Mesendoderm (in vitro differentiated cells): ENCODE results near the gene DOCK9.

ENCODE experiments used
- DNase-seq: peaks from one replicate; pipeline ENCODE4 v3.0.0; 2013
- H2AK5ac ChIP-seq: 2 replicates; pipeline ENCODE4 v1.6.1; 2013; ENCODE audit warnings: low read length, inconsistent platforms
- H2BK120ac ChIP-seq: 2 replicates; pipeline ENCODE4 v1.6.1; 2013; ENCODE audit warnings: low read depth, mild to moderate bottlenecking, low read length, moderate library complexity, mixed read lengths
- H2BK15ac ChIP-seq: replicated peaks from 2 replicates; pipeline ENCODE4 v1.6.1; 2013; ENCODE audit warnings: low read depth, mild to moderate bottlenecking, moderate library complexity
- H2BK5ac ChIP-seq: 2 replicates; pipeline ENCODE4 v1.6.1; 2013; ENCODE audit warnings: low read length, inconsistent platforms
- H3K18ac ChIP-seq: 2 replicates; pipeline ENCODE4 v1.6.1; 2013; ENCODE audit warnings: mild to moderate bottlenecking, low read length, mixed read lengths
- H3K23ac ChIP-seq: one replicate; pipeline ENCODE4 v1.6.1; 2013; ENCODE audit warnings: low read length
- H3K27ac ChIP-seq: 2 replicates; pipeline ENCODE4 v1.5.1; 2013; ENCODE audit warnings: low read depth, mild to moderate bottlenecking, inconsistent platforms, low read length, moderate library complexity
- H3K27me3 ChIP-seq: 2 replicates; pipeline ENCODE4 v1.6.1; 2013; ENCODE audit warnings: low read length, control low read depth, mild to moderate bottlenecking, inconsistent platforms; ENCODE audit not compliant: insufficient read depth, poor library complexity
- H3K36me3 ChIP-seq: 2 replicates; pipeline ENCODE4 v1.6.1; 2013; ENCODE audit warnings: low read length, inconsistent platforms; ENCODE audit not compliant: control insufficient read depth, insufficient read depth
- H3K4ac ChIP-seq: one replicate; pipeline ENCODE4 v1.6.1; 2013; ENCODE audit warnings: low read depth, mild to moderate bottlenecking, low read length, moderate library complexity
- H3K4me1 ChIP-seq: 2 replicates; pipeline ENCODE4 v1.6.1; 2013; ENCODE audit warnings: low read depth, low read length, inconsistent platforms; ENCODE audit not compliant: control insufficient read depth
- H3K4me2 ChIP-seq: 2 replicates; pipeline ENCODE4 v1.6.1; 2013; ENCODE audit warnings: low read length
- H3K4me3 ChIP-seq: 2 replicates; pipeline ENCODE4 v1.5.1; 2013; ENCODE audit warnings: mild to moderate bottlenecking, low read length
- H3K56ac ChIP-seq: one replicate; pipeline ENCODE4 v1.6.1; 2013; ENCODE audit warnings: low read length
- H3K79me1 ChIP-seq: 2 replicates; pipeline ENCODE4 v1.6.1; 2013; ENCODE audit warnings: low read length, inconsistent platforms
- H3K79me2 ChIP-seq: 2 replicates; pipeline ENCODE4 v1.6.1; 2013; ENCODE audit warnings: mild to moderate bottlenecking, low read length; ENCODE audit not compliant: control insufficient read depth, insufficient read depth
- H3K9ac ChIP-seq: 2 replicates; pipeline ENCODE4 v1.6.1; 2013; ENCODE audit warnings: low read length, inconsistent platforms
- H4K5ac ChIP-seq: one replicate; pipeline ENCODE4 v1.6.1; 2013; ENCODE audit warnings: low read length
- H4K8ac ChIP-seq: one replicate; pipeline ENCODE4 v1.6.1; 2013; ENCODE audit warnings: low read depth, mild to moderate bottlenecking, control low read depth, low read length, moderate library complexity
- WGBS: extraction: QIAGEN DNeasy Blood & Tissue Kit; methylation state at CpG from one replicate; pipeline ENCODE4 v1.1.7; 2013; ENCODE audit warnings: low lambda C conversion rate, missing lambda C conversion rate; ENCODE audit not compliant: insufficient coverage; ENCODE audit errors: extremely low coverage; 5-methylcytosine and 5-hydroxymethylcytosine counted together

The DOCK9 gene

DNA sequence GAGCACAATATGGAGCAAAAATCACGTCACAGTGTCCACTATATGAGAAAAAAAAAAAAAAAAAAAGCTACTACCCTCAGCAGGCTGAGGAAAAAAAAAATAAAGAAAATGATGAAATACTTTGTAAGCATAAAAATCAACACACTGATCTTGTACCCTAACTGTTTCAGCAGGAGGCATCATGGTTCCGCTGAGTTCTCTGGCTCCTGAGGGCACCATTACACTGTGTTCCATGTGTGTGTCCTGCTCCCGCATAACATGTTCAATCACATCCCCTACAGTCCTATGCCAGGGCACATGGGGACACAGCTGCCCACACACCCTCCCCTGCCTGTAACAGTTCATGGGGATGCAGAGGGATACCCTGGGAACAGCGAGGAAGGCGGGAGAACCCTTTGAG, 33.5 kb downstream of the DOCK9 start:
- H3K27me3 ChIP-seq: no peaks in the 10 kb centered on the region
- DNase-seq: no peak
- H3K36me3 ChIP-seq: no peaks in the 10 kb centered on the region
- H2BK120ac ChIP-seq: no peak overlapping the region
- no peak overlapping the region for H4K8ac ChIP-seq
- no peak overlapping the region for H3K23ac ChIP-seq
- no peaks in the 10 kb centered on the region for H3K79me1 ChIP-seq
- no peak overlapping the region for H3K4ac ChIP-seq
- WGBS: no CpG with 5 or more reads among the region's 5 CpGs
- no peak overlapping the region for H3K4me2 ChIP-seq
- no peak overlapping the region for H3K9ac ChIP-seq
- no peak overlapping the region for H2BK15ac ChIP-seq
- H3K27ac ChIP-seq: no peak overlapping the region
- H3K56ac ChIP-seq: no peak overlapping the region
- no peak overlapping the region for H3K18ac ChIP-seq
- no peak overlapping the region for H2BK5ac ChIP-seq
- H3K79me2 ChIP-seq: no peaks in the 10 kb centered on the region
- H3K4me1 ChIP-seq: no peaks in the 10 kb centered on the region
- H3K4me3 ChIP-seq: no peak overlapping the region
- no peak overlapping the region for H4K5ac ChIP-seq
- no peak overlapping the region for H2AK5ac ChIP-seq

DNA sequence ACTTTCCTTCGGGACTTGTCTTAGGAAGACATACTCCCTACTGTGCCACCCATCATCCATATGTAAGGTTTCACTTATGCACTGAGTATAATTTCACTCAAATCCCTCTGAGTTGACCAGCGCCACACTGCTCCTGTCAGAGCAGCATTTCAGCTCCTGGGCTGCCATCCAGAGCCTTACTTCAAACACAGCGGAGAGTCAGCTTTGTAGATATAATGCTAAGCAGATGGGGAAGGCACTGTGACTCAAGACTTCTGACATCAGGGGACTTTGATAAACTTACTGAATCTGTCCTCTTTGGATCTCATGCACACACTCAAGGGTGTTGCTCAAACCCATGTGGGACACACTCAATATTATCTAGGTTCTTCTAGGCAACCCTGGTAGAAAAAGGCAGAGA, 34.9 kb downstream of the DOCK9 start:
- H2AK5ac ChIP-seq: no peak overlapping the region
- no peak overlapping the region for H3K4me2 ChIP-seq
- no CpG with 5 or more reads among the region's 3 CpGs for WGBS
- no peaks in the 10 kb centered on the region for H3K36me3 ChIP-seq
- H2BK5ac ChIP-seq: no peak overlapping the region
- H3K18ac ChIP-seq: no peak overlapping the region
- peaks cover 4% of the 10 kb centered on the region for H3K4me1 ChIP-seq
- H3K27ac ChIP-seq: no peak overlapping the region
- no peak for DNase-seq
- no peak overlapping the region for H4K8ac ChIP-seq
- no peak overlapping the region for H3K23ac ChIP-seq
- no peak overlapping the region for H3K4me3 ChIP-seq
- no peaks in the 10 kb centered on the region for H3K79me2 ChIP-seq
- H4K5ac ChIP-seq: no peak overlapping the region
- H2BK120ac ChIP-seq: no peak overlapping the region
- no peak overlapping the region for H3K4ac ChIP-seq
- no peaks in the 10 kb centered on the region for H3K27me3 ChIP-seq
- no peaks in the 10 kb centered on the region for H3K79me1 ChIP-seq
- H2BK15ac ChIP-seq: no peak overlapping the region
- H3K56ac ChIP-seq: no peak overlapping the region
- H3K9ac ChIP-seq: no peak overlapping the region

DNA sequence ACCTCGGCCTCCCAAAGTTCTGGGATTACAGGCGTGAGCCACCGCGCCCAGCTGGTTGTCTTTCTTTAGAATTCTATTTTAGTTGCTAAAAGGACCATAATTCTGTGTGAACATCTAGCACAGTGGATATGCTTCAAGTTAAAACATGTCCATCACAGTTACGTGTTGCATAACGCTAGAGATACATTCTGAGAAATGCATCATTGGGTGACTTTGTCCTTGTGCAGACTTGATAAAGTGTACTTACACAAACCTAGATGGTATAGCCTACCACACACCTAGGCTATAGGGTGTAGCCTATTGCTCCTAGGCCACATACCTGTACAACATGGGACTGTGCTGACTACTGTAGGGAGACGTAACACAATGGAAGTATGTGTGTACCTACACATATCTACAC, 35.4 kb downstream of the DOCK9 start:
- Histone ChIP-seq H4K5ac (no peak overlapping the region), H3K4ac (no peak overlapping the region), H3K4me3 (no peak overlapping the region), H3K4me2 (no peak overlapping the region), H3K79me1 (no peaks in the 10 kb centered on the region), H3K4me1 (peaks cover 4% of the 10 kb centered on the region), H2BK5ac (no peak overlapping the region), H3K18ac (no peak overlapping the region), H2AK5ac (no peak overlapping the region), H3K36me3 (no peaks in the 10 kb centered on the region), H3K23ac (no peak overlapping the region), H3K27me3 (no peaks in the 10 kb centered on the region), H3K27ac (no peak overlapping the region), H2BK120ac (no peak overlapping the region), H3K9ac (no peak overlapping the region), H3K79me2 (no peaks in the 10 kb centered on the region), H4K8ac (no peak overlapping the region), H2BK15ac (no peak overlapping the region), H3K56ac (no peak overlapping the region)
- WGBS: no CpG with 5 or more reads among the region's 7 CpGs
- no peak for DNase-seq

- no peak for DNase-seq
- H3K27ac ChIP-seq: no peak overlapping the region
These were observed 36.3 kb downstream of the DOCK9 start for GRCh38 chr13:98941536-98941935.

DNA sequence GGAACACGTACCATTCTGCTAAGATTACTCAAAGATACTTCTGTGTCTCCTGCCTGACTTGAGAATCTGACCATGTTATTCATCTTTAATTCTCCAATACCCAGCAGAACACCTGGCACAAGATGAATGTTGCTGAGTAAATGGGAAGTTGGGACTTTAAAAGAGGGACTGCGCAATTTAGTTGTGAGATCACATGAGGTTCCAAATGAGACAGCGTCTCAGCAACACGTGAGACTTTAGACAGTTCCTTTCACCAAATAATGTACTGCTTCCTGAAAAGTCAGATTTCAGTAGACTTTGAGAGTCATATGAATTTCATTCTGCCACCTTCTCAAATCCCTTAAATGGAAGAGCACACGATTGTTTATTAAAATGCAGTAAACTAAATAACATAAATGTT, 36.7 kb downstream of the DOCK9 start:
- no peaks in the 10 kb centered on the region for H3K79me2 ChIP-seq
- no peak overlapping the region for H2BK5ac ChIP-seq
- peaks cover 4% of the 10 kb centered on the region for H3K4me1 ChIP-seq
- H3K18ac ChIP-seq: no peak overlapping the region
- H3K23ac ChIP-seq: no peak overlapping the region
- H4K8ac ChIP-seq: no peak overlapping the region
- H3K36me3 ChIP-seq: no peaks in the 10 kb centered on the region
- H3K27ac ChIP-seq: no peak overlapping the region
- H3K4me2 ChIP-seq: no peak overlapping the region
- no peak overlapping the region for H2BK15ac ChIP-seq
- H3K79me1 ChIP-seq: no peaks in the 10 kb centered on the region
- H3K4ac ChIP-seq: no peak overlapping the region
- H3K27me3 ChIP-seq: no peaks in the 10 kb centered on the region
- no peak overlapping the region for H3K9ac ChIP-seq
- no peak overlapping the region for H3K56ac ChIP-seq
- DNase-seq: no peak
- no CpG with 5 or more reads among the region's 5 CpGs for WGBS
- no peak overlapping the region for H4K5ac ChIP-seq
- no peak overlapping the region for H2AK5ac ChIP-seq
- no peak overlapping the region for H3K4me3 ChIP-seq
- H2BK120ac ChIP-seq: no peak overlapping the region

More at GRCh38 chr13:98941536-98941935, 36.3 kb downstream of the DOCK9 start:
- WGBS: no CpG with 5 or more reads among the region's 4 CpGs
- H3K56ac ChIP-seq: no peak overlapping the region
- no peak overlapping the region for H2BK5ac ChIP-seq
- peaks cover 4% of the 10 kb centered on the region for H3K4me1 ChIP-seq
- no peak overlapping the region for H2AK5ac ChIP-seq
- H3K23ac ChIP-seq: no peak overlapping the region
- no peaks in the 10 kb centered on the region for H3K27me3 ChIP-seq
- no peak overlapping the region for H2BK15ac ChIP-seq
- no peak overlapping the region for H3K4ac ChIP-seq
- H3K4me2 ChIP-seq: no peak overlapping the region
- H3K79me1 ChIP-seq: no peaks in the 10 kb centered on the region
- no peaks in the 10 kb centered on the region for H3K79me2 ChIP-seq
- H3K18ac ChIP-seq: no peak overlapping the region
- H4K8ac ChIP-seq: no peak overlapping the region
- H3K36me3 ChIP-seq: no peaks in the 10 kb centered on the region
- H4K5ac ChIP-seq: no peak overlapping the region
- H2BK120ac ChIP-seq: no peak overlapping the region
- no peak overlapping the region for H3K9ac ChIP-seq
- no peak overlapping the region for H3K4me3 ChIP-seq

DNA sequence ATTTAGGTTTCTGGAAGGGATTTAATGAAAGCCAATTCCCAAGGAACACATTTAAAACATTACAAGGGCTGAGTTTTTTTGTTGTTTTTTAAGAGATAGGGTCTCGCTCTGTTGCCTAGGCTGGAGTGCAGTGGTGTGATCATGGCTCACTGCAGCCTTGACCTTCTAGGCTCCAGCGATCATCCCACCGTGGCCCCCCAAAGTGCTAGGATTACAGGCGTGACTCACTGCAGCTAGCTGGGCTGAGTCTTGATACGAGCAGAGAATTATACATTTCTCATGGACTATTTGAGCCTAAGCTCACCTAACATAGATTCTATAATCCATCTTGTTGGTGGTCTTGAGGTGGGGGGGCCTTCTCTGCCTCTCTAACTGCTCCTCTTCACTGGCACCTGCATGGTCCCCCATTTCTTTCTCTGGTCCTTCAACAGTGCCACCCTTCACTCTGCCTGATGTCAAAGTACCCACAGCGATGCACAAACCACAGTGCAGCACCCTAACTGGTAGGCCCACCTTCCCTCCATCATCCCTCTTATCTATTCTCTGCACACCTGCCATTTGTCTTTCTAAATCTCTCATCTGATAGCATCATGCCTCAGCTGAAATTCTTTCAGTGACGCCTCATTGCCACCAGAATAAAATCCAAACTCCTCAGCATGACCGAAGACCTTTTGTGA, 37.4 kb downstream of the DOCK9 start:
- DNase-seq: no peak
- Histone ChIP-seq H3K79me1 (no peaks in the 10 kb centered on the region), H3K4me2 (no peak overlapping the region)

More for the DNA sequence above, 37.4 kb downstream of the DOCK9 start:
- H2BK15ac ChIP-seq: no peak overlapping the region
- H3K18ac ChIP-seq: no peak overlapping the region
- no peak overlapping the region for H4K8ac ChIP-seq
- H3K36me3 ChIP-seq: no peaks in the 10 kb centered on the region
- no peak overlapping the region for H3K9ac ChIP-seq
- no peak overlapping the region for H2AK5ac ChIP-seq
- no peak overlapping the region for H3K27ac ChIP-seq
- peaks cover 4% of the 10 kb centered on the region for H3K4me1 ChIP-seq
- H3K56ac ChIP-seq: no peak overlapping the region
- no peak overlapping the region for H2BK120ac ChIP-seq
- H3K79me2 ChIP-seq: no peaks in the 10 kb centered on the region
- H2BK5ac ChIP-seq: no peak overlapping the region
- no peak overlapping the region for H4K5ac ChIP-seq
- H3K27me3 ChIP-seq: no peaks in the 10 kb centered on the region
- H3K23ac ChIP-seq: no peak overlapping the region
- no peak overlapping the region for H3K4me3 ChIP-seq
- H3K4ac ChIP-seq: no peak overlapping the region
- no CpG with 5 or more reads among the region's 8 CpGs for WGBS
